ENCODE results near the gene PUSL1.

PUSL1 gene

DNA sequence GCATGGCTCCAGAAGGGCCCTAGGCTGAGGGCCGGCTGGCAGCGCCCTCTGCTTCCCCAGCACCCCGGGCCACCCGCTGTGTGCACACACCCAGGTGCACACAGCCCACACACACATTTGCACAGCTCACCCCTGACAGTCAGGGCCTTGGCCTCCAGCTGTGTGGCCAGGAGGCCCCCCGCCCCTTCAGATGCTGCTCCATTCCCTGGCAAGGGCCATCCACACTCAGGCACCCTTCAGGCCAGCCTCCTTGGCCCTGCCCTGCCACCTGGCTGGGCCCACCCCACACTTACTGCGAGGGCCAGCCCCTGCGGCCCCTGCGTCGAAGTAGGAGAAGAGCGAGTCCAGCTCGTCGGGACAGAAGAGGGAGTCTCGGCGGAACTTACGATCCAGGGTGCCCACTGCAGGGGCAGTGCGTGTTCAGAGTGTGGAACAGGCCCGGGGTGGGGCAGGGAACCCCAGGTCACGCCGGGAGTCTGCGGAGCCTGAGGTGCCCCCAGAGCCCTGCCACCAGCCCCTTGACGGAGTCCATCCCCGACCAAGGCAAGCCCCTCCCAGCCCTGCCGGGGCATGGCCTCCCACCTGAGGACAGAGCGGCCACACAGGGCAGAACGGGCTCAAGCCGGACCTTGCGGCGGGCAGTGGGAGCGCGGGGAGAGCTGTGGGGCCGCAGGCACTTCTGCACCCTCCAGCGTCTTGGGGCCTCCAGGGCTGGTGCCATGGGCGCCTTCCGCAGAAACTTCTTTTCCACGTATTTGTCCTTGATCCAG, 13.1 kb upstream of the PUSL1 start:
- DNase-seq: no peak

DNA sequence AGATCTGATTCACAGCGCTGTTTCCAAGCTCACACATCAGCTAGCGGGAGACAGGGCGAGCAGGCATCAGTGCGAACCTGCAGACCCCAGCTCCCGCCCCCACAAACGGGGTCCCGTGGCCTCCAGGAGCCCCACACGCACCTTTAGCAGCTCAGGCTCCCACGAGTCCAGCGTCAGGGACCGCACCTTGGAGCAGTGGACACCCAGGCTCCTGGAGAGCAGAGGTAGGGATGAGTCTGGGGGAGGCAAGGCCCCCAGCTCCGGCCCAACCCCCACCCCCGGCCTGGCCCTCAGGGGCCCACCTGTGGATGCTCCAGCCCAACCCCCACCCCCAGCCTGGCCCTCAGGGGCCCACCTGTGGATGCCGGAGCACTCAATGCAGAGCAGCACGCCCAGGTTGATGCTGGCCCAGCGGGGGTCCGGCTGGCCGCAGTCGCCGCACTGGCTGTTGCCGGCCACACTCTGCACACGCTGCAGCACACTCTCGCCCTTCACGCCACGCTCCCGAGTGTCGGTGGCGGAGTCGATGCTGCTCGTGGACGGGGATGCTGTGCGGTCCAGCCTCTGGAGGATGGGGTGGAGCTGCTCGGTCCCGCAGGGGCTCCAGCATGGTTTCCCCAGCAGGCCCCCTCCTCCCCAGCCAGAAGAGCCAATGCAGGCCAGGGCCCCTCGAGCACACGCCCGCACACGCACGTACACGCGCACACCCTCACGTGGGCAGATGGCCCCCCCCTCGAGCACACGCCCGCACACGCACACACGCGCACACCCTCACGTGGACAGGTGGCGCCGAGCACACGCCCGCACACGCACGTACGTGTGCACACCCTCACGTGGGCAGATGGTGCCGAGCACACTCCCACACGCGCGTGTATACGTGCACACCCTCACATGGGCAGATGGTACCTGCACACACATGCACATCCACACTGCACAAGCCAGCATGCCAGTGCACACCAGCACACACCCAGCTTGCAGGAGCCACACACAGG, 12.0 kb upstream of the PUSL1 start:
- DNase-seq: no peak

DNA sequence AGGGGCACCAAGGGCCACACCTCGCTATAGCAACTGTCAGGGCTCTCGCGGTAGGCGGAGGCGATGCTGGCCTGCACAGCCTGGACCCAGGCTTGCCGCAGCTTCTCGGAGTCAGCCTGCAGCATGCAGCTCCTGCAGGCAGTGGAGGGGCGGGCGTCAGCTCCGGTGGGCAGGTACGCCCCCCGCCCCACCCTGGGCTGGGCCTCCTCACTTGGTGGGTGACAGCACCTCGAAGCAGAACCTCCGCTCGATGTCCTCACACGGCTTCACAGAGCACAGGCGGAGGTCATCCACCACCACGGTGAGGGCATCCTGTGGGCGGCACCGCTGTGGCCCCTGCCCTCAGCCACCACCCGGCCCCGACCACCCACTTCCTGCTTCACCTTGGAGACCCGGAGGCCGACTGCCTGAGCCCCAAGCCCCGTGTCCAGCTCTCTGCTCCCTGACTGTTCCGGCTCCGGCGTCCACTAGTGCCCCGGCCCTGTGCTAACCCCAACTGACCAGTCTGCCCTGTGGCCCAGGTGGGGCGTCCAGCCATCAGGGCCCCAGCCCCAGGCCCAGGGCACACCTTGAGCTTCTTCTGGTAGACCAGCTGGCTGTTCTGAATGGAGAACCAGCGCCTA, 10.5 kb upstream of the PUSL1 start:
- no peak for DNase-seq

DNA sequence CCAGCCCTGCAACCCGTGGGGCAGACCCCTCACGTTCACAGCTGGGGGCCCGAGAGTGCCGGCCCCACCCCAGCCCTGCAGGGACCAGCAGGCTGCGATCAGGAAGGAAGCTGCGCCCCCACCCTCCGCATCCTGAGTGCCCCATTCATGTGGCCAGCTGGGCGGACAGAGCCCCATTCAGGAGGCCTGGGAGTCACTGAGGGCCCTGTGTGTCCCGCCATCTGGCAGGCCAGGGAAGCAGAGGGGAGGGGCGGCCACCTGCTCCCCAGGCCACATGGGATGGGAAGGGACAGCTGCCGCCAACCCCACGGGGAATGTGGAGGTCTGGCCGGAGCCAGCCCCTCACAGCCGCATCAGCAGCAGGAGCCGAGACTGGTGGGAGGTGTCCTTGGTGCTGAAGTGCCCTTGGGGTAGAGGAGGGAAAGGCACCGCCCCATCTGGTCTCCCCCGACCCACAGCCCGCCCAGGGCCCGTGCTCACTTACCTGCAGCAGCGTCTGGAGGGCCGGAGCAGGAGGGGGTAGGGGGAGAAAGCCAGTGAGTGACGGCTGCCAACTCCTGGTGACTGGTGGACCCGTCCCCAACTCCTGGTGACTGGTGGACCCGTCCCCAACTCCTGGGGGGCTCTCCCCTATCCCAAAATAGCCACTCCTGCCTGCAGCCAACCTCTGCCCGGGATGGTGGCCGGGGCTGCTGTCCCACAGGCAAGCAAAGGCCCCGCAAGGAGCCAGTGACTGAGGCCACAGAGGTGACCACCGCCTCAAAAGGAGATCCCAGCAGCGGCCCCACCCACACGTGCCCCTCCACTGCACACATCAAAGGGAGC, 9.3 kb upstream of the PUSL1 start:
- DNase-seq: no peak

DNA sequence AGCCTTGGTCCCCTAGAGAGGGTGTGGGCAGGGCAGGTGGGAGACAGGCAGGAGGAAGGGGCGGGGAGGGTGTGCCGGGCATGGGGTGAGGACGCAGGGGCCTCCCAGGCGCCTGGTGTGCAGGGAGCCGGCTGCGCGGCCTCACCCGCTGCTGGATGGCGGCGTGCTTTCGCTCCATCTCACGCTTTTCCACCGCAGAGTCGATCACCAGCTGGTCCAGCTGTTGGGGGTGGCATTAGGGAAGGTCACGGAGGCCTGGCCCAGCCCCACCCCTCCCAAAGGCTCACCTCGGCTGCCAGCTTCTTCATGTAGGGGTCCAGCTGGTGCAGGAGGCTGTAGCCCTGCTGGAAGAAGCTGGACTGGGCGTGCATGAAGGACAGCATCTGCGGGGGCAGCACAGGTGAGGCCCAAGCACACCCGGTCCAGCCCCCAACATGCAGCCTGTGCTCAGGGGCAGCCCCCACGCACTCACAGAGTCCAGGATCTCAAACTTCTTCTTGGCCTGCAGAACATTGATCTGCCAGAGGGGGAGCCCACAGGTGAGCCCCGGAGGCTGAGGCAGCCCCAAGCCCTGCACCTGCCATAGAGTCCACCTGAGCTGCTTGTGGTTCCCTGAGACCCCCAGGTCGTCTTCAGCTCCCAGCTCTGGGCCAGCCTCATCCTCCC, 8.6 kb upstream of the PUSL1 start:
- no peak for DNase-seq

DNA sequence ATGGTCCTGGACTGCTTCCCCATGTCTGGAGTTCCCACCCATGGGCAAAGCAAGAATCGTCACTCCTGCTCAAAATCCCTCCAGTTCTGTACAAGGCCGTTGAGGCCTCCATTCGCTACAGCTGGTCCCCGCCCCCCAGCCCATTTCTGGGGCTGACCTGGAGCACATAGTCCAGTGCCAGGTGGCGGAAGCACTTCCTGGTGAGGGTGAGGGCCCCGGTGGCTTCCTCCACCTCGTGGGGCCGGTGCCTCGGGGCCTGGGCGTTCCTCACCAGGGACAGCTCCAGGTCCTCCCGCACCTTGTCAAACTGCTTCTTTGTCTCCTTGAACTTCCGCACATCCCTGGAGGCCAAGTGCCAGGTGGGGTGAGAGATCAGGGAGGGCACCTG, 8.1 kb upstream of the PUSL1 start:
- DNase-seq: no peak

DNA sequence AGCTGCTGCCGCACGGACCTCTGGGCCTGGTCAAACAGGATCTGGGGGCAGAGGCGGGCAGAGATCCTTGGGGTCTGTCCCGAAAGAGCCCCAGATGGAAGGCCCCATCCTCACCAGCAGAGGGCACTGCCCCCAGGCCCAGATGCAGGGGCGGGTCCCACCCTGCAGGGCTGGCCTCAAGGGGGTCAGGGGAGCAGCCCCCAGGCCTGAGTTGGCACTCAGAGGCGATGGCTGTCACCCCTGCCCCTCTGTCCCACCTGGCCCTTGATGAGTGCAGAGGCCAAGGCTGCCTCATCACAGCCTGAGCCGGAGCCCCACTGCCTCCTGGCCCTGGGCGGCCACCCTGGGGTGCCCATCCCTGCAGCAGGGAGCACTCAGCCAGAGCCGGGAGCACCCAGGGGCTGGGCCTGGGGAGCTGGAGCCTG, 6.4 kb upstream of the PUSL1 start:
- DNase-seq: no peak

DNA sequence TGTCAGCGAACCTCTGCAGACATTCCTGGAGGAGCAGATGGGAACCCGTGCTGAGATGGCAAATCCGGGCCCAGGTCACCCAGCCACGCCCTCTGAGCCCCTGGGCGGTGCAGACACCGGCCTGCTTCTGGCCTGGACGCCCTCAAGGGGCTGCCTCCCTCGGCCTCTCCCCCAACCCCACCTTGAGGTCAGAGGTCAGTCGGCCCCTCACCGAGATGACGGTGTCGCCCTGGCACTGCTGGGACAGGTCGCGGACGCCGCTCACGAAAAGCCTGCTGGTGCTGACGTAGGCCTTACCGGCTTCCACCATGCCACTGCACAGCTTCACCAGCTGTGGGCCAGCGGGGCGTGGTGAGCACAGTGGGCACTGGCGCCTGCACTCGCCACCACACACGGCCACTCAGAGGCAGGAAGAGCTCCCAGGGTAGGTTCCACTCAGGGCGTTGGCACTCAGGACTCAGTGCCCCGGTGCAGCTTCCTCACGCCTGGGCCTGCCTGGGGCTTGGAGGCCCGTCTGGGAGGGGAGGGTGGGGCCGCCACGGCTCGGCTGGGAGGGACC, 5.4 kb upstream of the PUSL1 start:
- DNase-seq: no peak

DNA sequence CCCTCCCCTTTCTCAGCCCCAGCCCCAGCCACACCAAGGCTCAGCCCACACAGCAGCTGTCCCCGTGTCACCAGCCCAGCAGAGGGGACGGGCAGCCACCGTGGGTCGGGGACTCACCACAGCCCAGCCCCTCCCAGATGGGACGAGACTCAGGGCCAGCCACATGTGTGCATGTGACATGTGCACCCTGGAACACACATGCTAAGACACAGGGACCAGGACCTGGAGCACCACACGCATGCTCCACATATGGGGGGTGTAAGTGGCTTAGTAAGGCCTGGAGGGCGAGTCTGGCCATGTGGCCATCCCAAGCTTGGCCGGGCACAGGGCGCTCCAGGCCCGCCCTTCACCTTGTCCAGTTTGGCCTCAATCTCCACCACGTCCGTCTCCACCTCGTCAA, 4.7 kb upstream of the PUSL1 start:
- no peak for DNase-seq

DNA sequence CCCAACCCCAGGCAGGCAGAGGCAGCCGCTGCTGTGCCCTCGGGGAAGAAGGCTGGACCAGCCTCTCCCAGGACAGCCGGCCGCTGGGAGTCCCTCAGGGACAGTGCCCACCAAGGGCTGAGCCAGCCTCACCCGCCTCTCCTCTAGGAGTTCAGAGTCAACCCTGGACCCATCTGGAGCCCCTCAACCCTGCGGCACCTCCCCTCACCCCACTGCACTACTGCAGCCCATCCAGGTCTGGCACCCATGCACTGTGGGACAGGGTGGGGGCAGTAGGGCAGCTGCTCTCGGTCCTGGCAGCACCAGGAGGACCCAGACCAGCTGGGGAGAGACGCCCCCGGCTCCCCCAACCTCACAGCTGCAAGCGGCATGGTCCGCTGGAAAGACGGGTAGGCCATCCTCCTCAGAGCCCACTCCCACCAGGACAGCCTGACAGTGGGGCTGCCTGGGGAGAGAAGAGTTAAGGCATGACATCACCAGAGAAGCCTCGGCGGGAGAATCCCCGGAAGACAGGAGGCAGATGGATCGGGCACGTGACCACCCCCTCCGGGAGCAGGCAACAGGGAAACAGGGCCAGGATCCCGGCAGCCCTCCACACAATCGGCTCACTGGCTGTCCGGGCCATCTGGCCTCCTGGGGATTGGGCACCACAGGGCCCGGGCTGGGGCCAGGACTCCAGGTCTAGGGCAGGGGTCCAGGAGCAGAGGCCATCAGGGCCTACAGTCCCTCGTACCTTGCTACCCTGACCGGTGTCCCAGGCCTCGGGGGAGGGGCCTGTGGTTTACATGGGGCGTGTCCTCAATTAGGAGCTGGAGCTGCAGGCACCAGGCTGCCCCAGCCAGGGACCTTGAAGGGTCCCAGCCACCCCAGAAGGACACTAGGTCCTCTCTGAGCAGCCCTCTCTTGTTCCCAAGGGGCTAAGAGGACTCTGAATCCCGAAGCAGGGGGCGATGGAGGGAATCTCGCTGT, 3.8 kb upstream of the PUSL1 start:
- no peak for DNase-seq

DNA sequence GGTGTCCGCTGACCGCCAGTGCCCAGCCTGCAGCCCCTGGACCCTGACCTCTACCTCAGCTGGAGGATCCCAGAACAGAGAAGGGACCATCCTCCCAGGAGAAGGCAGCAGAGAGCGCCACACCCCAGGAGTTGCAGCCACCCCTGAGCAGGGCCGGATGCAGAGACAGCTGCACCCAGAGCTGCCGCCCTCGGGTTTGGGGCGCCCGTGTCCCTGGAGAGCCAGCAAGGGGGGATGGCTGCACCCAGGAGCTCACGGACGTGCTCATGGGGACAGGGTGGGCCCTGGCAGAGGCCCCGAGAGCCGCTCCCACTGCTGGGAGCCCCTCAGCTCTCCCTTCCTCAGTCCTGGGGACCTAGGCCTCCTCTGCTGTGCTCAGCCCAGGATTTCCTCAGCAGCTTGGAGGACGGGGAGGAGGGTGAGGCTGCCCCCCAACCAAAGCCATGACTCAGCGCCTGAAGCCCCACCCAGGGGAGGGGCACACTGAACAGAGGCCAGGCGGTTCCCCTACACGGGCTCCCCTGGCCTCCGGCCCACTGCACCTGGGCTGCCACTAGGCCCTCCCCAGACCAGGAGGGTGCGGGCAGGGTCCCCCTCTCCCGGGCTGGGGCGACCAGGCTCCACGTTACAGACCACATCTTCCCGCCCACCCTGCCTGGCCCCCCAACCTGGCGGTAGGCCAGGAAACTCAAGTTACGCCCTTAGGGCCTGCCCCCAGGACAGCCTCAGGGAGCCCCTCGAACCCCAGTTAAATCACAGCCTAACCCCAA, 2.9 kb upstream of the PUSL1 start:
- DNase-seq: peak; percentile 65

DNA sequence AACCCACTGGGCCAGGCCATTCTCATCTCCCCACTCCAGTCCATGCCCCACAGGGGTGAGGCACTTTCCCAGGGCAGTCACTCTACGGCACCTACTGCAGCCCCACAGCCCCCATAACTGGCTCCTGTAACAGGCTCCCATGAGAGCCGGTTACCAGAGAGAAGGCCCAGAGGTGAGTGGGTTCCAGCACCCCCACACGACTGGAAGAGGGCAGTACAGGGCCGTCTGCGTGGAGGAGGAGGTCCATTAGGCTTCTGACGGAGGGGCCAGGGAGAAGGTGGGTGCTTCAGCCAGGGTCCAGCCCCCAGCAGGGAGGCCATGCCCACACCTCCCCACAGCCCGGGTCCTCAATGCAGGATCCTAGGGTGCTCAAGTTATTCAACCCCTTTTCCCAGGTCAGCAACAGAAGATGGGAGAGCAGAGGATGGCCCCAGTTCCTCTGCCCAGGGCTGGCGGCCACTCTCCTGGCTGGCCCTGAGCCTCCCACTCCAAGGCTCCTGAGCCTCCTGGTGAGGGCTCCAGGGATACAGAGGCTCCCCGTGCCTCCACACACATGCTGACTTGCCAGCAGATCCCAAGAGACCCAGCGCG, 2.2 kb upstream of the PUSL1 start:
- DNase-seq: no peak

DNA sequence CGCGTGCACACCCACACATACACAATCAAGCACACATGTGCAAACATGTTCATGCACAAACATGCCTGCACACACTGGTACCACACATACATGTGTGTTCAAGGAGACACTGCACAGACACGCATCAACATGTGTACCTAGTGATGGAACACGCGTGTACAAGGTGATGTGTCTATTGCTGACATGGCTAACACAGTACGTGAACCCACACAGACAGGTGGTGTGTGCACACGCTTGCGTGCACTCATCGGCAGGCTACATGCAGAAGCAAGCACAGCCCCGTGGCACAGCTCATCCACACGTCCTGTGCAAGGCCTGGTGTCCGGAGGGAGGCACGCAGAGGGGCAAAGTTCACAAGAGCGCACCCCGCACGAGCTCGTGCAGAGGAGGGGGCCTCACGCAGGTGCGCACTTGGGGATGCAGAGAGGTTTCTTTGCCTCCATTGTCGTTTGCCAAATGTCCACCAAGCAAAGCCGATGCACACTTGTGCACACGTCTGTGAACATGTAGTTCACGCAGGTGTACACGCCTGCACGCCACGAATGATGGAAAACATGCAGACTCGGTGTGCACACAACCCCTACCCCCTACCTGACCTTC, 1.6 kb upstream of the PUSL1 start:
- DNase-seq: no peak

DNA sequence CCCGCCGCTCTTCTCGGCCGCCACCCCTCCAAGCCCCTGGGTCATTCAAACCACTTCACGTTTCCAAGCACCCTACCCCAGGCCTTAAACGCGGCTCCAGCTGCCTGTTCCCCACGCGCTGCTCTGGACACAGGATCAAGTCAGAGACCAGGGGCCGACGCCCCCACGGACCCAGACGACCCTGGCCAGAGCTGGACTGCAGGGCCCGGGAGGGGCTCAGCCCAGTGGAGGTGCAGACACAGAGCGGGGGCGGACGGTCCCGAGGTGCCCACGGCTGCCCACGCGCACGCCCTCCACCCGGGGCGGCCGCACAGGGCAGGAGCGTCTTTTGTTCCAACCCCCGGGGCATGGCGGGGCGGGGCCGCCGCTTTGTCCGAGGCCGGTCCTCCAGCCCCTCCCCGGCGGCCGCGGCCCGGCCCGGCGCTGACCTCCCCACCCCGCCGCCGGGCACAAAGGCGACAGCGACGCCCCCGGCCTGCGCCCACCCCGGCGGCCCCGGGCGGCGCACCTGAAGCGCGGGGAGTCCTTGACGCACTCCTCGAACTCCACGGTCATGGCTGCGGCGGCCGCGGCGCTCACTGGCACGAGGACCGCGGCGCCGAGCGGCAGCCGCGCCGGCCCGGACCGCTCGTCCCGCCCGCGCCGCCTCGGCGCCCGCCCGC, 1.0 kb upstream of the PUSL1 start:
- DNase-seq: no peak

DNA sequence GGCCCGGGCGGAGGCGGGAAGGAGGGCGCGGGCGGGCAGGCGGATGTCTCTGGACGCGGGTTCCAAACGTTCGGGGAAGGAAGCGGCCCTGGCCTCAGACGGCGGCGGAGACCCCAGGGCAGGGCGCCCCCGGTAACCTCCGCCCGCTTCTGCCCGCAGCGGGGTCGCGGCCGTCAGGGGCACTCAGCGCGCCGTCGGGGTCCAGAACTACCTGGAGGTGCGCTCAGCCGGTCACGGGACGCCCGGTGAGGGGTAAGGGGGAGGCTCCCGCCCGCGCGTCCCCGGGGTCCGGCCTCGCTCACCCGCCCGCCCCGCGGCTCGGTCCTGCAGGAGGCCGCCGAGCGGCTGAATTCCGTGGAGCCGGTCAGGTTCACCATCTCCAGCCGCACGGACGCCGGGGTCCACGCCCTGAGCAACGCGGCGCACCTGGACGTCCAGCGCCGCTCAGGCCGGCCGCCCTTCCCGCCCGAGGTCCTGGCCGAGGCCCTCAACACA, 406 bp downstream of the PUSL1 start:
- no peak for DNase-seq

DNA sequence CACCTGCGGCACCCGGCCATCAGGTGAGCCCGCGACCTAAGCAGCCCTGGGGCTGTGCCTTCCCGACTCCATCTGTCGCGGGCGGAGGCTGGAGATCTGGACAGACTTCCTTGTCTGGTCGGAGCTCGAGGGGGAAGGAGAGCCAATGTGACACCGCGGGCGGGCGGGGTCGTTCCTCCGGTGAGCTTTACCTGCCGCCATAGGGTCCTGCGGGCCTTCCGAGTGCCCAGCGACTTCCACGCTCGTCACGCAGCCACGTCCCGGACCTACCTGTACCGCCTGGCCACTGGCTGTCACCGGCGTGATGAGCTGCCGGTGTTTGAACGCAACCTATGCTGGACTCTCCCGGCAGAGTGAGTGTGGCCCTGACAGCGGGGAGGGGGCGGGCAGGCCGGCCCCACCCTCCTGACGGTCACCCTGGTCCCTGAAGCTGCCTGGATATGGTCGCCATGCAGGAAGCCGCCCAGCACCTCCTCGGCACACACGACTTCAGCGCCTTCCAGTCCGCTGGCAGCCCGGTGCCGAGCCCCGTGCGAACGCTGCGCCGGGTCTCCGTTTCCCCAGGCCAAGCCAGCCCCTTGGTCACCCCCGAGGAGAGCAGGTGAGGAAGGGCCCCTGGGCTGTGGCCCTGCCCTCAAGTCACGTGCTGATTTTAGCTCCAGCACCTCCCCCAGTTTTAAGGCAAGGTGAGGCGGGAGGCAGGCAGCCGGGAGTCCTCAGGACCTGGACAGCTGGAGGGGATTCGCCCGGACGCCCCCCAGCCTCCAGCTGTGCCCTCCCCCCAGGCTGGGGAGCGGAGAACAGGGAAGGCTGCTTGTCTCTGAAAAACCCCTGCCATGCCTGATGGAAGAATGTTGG, 1.1 kb downstream of the PUSL1 start:
- no peak for DNase-seq

DNA sequence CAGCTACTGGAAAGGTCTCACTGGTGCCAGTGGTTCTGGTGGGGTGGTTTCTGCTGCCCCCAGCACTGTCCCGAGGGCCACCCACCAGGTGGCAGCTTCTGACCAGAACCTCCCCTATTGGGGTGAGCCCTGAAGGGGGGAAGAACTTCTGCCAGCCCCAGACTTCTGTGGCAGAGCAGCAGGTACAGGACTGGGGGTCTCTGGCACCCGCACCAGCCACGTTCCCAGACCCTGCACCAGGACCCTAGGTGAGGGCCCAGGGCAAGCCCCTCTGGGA, 1.6 kb downstream of the PUSL1 start:
- no peak for DNase-seq

Data from activated CD4-positive, alpha-beta T cell treated with anti-CD3 and anti-CD28 coated beads, Interleukin-2, amount 50 U/mL, for 1 hour (primary cell).